ENCODE data around the gene SDF2. TPM values are rescaled to one million over a fixed set of nuclear protein-coding genes. Genes with fewer than 3 reads are reported as not detected.

SDF2 gene
- total and polyA plus RNA-seq, 9 of the 15 experiments (the other 6 are each of a cell fraction or from before 2014, with no cell fraction given) = 41.2 to 132 (median 65.6) TPM

GRCh38 chr17:28644787-28645575 is 16.7 kb downstream of the SDF2 start, which contains the start of gene BLTP2 (continued):
- TF ChIP-seq ZEB2 (IDR thresholded peaks at IDR 0.05) (peak; percentile 79), POLR2A (conservative IDR thresholded peaks at IDR 0.05) (peak; percentile 89), ZBTB11 (CRISPR knock-in tag; IDR thresholded peaks at IDR 0.05) (peak in 2 of 3 experiments; percentile 85 to 97; a peak in 5 of 6 replicates), E4F1 (CRISPR knock-in tag; IDR thresholded peaks at IDR 0.05; ENCODE audit: borderline replicate concordance) (no peak), ELK3 (CRISPR knock-in tag; IDR thresholded peaks at IDR 0.05) (no peak), L3MBTL2 (IDR thresholded peaks at IDR 0.05) (peak; percentile 81), HOXB6 (CRISPR knock-in tag; IDR thresholded peaks at IDR 0.05; ENCODE audit: borderline replicate concordance) (no peak), ZNF232 (CRISPR knock-in tag; IDR thresholded peaks at IDR 0.05) (no peak), RBBP5 (IDR thresholded peaks at IDR 0.05; ENCODE audit: borderline replicate concordance, insufficient read depth, low read length, poor library complexity, severe bottlenecking) (peak; percentile 64), TCFL5 (CRISPR knock-in tag; conservative IDR thresholded peaks at IDR 0.05) (no peak), THAP12 (CRISPR knock-in tag; IDR thresholded peaks at IDR 0.05) (peak; percentile 70), NFIX (CRISPR knock-in tag; IDR thresholded peaks at IDR 0.05; ENCODE audit: low read depth) (no peak), FOS (IDR thresholded peaks at IDR 0.05; ENCODE audit: extremely low read depth, insufficient read length) (peak; percentile 3), ZC3H11A (IDR thresholded peaks at IDR 0.05; ENCODE audit: low read depth, low read length) (no peak; the same call in 1 of the 2 replicates), GTF2A2 (tag; IDR thresholded peaks at IDR 0.05) (no peak), ZNF175 (CRISPR knock-in tag; IDR thresholded peaks at IDR 0.05; ENCODE audit: low read depth) (no peak), ZC3H8 (IDR thresholded peaks at IDR 0.05) (no peak)
